H9 (cell line): Measurements from ENCODE around the gene ATF6. TPM values are rescaled to one million over a fixed set of nuclear protein-coding genes. Genes with fewer than 3 reads are reported as not detected.

Source experiments
- DNase-seq: peaks from one replicate; pipeline ENCODE4 v3.0.0-alpha.2; 2017
- H2AFZ ChIP-seq: one replicate; pipeline ENCODE4 v1.6.1; 2013; ENCODE audit warnings: mild to moderate bottlenecking, low read length, control low read depth, moderate library complexity
- H2AK5ac ChIP-seq: 2 replicates; pipeline ENCODE4 v1.6.1; 2013; ENCODE audit warnings: low read length, control low read depth, mixed read lengths; ENCODE audit not compliant: insufficient read length
- H2BK120ac ChIP-seq: one replicate; pipeline ENCODE4 v1.6.1; 2013; ENCODE audit warnings: low read depth, mild to moderate bottlenecking, low read length, control low read depth, inconsistent platforms; ENCODE audit not compliant: poor library complexity, severe bottlenecking
- H2BK12ac ChIP-seq: 2 replicates; pipeline ENCODE4 v1.6.1; 2013; ENCODE audit warnings: low read length, control low read depth, mixed read lengths, low read depth; ENCODE audit not compliant: insufficient read length
- H2BK15ac ChIP-seq: 2 replicates; pipeline ENCODE4 v1.6.1; 2013; ENCODE audit warnings: low read depth, low read length, control low read depth
- H2BK20ac ChIP-seq: one replicate; pipeline ENCODE4 v1.6.1; 2013; ENCODE audit warnings: low read depth, mild to moderate bottlenecking, low read length, control low read depth, inconsistent platforms; ENCODE audit not compliant: poor library complexity, severe bottlenecking
- H2BK5ac ChIP-seq: 2 replicates; pipeline ENCODE4 v1.6.1; 2013; ENCODE audit warnings: low read length, control low read depth, mixed read lengths; ENCODE audit not compliant: insufficient read length
- H3K14ac ChIP-seq: 2 replicates; pipeline ENCODE4 v1.6.1; 2013; ENCODE audit warnings: low read length, control low read depth; ENCODE audit not compliant: insufficient read depth
- H3K18ac ChIP-seq: 2 replicates; pipeline ENCODE4 v1.6.1; 2013; ENCODE audit warnings: low read depth, mild to moderate bottlenecking, mixed read lengths, low read length, control low read depth; ENCODE audit not compliant: insufficient read length
- H3K23ac ChIP-seq: 2 replicates; pipeline ENCODE4 v1.6.1; 2013; ENCODE audit warnings: low read length, control low read depth, mixed read lengths, low read depth; ENCODE audit not compliant: insufficient read length
- H3K23me2 ChIP-seq: 2 replicates; pipeline ENCODE4 v1.6.1; 2013; ENCODE audit warnings: low read depth, mild to moderate bottlenecking, mixed read lengths, low read length, control low read depth; ENCODE audit not compliant: insufficient read length, poor library complexity, severe bottlenecking
- H3K27ac ChIP-seq: 2 replicates; pipeline ENCODE4 v1.5.1; 2013; ENCODE audit warnings: low read length, control low read depth, mixed read lengths, low read depth; ENCODE audit not compliant: insufficient read length
- H3K27me3 ChIP-seq: 2 replicates; pipeline ENCODE4 v1.6.1; 2013; ENCODE audit warnings: low read length, control low read depth, inconsistent platforms; ENCODE audit not compliant: insufficient read depth
- H3K4ac ChIP-seq: 2 replicates; pipeline ENCODE4 v1.6.1; 2013; ENCODE audit warnings: low read depth, mild to moderate bottlenecking, control low read depth, inconsistent platforms, low read length, moderate library complexity
- H3K4me1 ChIP-seq: 2 replicates; pipeline ENCODE4 v1.6.1; 2013; ENCODE audit warnings: low read length, control low read depth, inconsistent platforms; ENCODE audit not compliant: insufficient read depth
- H3K4me2 ChIP-seq: 2 replicates; pipeline ENCODE4 v1.6.1; 2013; ENCODE audit warnings: low read length, control low read depth, mixed read lengths; ENCODE audit not compliant: insufficient read length, insufficient read depth
- H3K56ac ChIP-seq: 2 replicates; pipeline ENCODE4 v1.6.1; 2013; ENCODE audit warnings: low read depth, mild to moderate bottlenecking, mixed read lengths, low read length, control low read depth; ENCODE audit not compliant: insufficient read length
- H3K79me1 ChIP-seq: 2 replicates; pipeline ENCODE4 v1.6.1; 2013; ENCODE audit warnings: low read depth, mild to moderate bottlenecking, moderate library complexity, low read length, control low read depth, inconsistent platforms; ENCODE audit not compliant: insufficient read depth, poor library complexity, severe bottlenecking
- H3K79me2 ChIP-seq: 2 replicates; pipeline ENCODE4 v1.6.1; 2013; ENCODE audit warnings: low read length, control low read depth, inconsistent platforms; ENCODE audit not compliant: insufficient read depth
- H3K9ac ChIP-seq: 2 replicates; pipeline ENCODE4 v1.6.1; 2013; ENCODE audit warnings: low read length, control low read depth, mixed read lengths; ENCODE audit not compliant: insufficient read length; ENCODE audit errors: extremely low read depth
- H3K9me3 ChIP-seq: one replicate; pipeline ENCODE4 v1.6.1; 2013; ENCODE audit warnings: low read depth, low read length, inconsistent platforms; ENCODE audit not compliant: control insufficient read depth
- H3T11ph ChIP-seq: one replicate; pipeline ENCODE4 v1.6.1; 2013; ENCODE audit warnings: mild to moderate bottlenecking, low read length, control low read depth, inconsistent platforms
- H4K20me1 ChIP-seq: one replicate; pipeline ENCODE4 v1.6.1; 2013; ENCODE audit not compliant: control insufficient read depth, insufficient read length, insufficient read depth
- H4K5ac ChIP-seq: 2 replicates; pipeline ENCODE4 v1.6.1; 2013; ENCODE audit warnings: low read depth, mild to moderate bottlenecking, mixed read lengths, low read length, control low read depth; ENCODE audit not compliant: insufficient read length
- H4K8ac ChIP-seq: replicated peaks from 2 replicates; pipeline ENCODE4 v1.6.1; 2013; ENCODE audit warnings: low read length, control low read depth, mixed read lengths, low read depth; ENCODE audit not compliant: insufficient read length
- H4K91ac ChIP-seq: 2 replicates; pipeline ENCODE4 v1.6.1; 2013; ENCODE audit warnings: low read depth, mild to moderate bottlenecking, moderate library complexity, mixed read lengths, low read length, control low read depth; ENCODE audit not compliant: insufficient read length
- H3K27ac Mint-ChIP-seq, 3 experiments: 2 replicates in 2 of 3; 3 replicates in 1 of 3; pipeline ENCODE4 v1.8.0; 2020 to 2021; ENCODE audit warnings: mixed read lengths in 3 of 3, mild to moderate bottlenecking in 1 of 3, moderate library complexity in 1 of 3
- H3K27me3 Mint-ChIP-seq: 2 replicates; pipeline ENCODE4 v1.8.0; 2021; ENCODE audit warnings: low read depth, mild to moderate bottlenecking, moderate library complexity, mixed read lengths
- H3K36me3 Mint-ChIP-seq, 3 experiments: 2 replicates in 2 of 3; 3 replicates in 1 of 3; pipeline ENCODE4 v1.8.0; 2020 to 2021; ENCODE audit warnings: low read depth in 3 of 3, mixed read lengths in 3 of 3; ENCODE audit not compliant: insufficient read depth in 1 of 3
- H3K4me1 Mint-ChIP-seq, 2 experiments: 2 replicates each; pipeline ENCODE4 v1.8.0; 2020; ENCODE audit warnings: mixed read lengths in 2 of 2
- H3K4me3 Mint-ChIP-seq, 2 experiments: 2 replicates in 1 of 2; 3 replicates in 1 of 2; pipeline ENCODE4 v1.8.0; 2020 to 2021; ENCODE audit warnings: mild to moderate bottlenecking in 2 of 2, mixed read lengths in 2 of 2, moderate library complexity in 1 of 2
- H3K9me3 Mint-ChIP-seq, 2 experiments: 2 replicates in 1 of 2; 3 replicates in 1 of 2; pipeline ENCODE4 v1.8.0; 2020; ENCODE audit warnings: mild to moderate bottlenecking in 2 of 2, mixed read lengths in 2 of 2, moderate library complexity in 1 of 2
- CTCF ChIP-seq: fragments of 200-600 bp; sonication (generic); conservative IDR thresholded peaks from 3 replicates; pipeline ENCODE4 v1.8.0; 2021; ENCODE audit warnings: antibody characterized with exemption, mild to moderate bottlenecking
- WGBS: extraction: QIAGEN DNeasy Blood & Tissue Kit; methylation state at CpG from one replicate; pipeline ENCODE4 v1.1.7; 2013; ENCODE audit warnings: missing lambda C conversion rate, low lambda C conversion rate, mixed read lengths; ENCODE audit not compliant: insufficient read length; ENCODE audit errors: extremely low coverage; 5-methylcytosine and 5-hydroxymethylcytosine counted together
- total RNA-seq: library from RNA; stranded (reverse); gene quantifications from 2 replicates; pipeline ENCODE4 v1.2.1, GENCODE V29; 2021

ATF6 gene
- total RNA-seq, 1 experiment from 2014 or later, result 11.2 TPM

- no peak overlapping the region for H3K4me2 ChIP-seq
- H2BK120ac ChIP-seq, result no peak overlapping the region
- H2BK15ac ChIP-seq, result no peak overlapping the region
- H2BK20ac ChIP-seq, result no peak overlapping the region
- H4K91ac ChIP-seq, result no peak overlapping the region
- H2AK5ac ChIP-seq, result no peak overlapping the region
- H4K5ac ChIP-seq, result no peak overlapping the region
- no peak for DNase-seq
- no peak overlapping the region for H2BK12ac ChIP-seq
- no peak overlapping the region for H3K4ac ChIP-seq
- Mint-ChIP-seq H3K27me3 (no peaks in the 10 kb centered on the region), H3K9me3 (no peaks in the 10 kb centered on the region), H3K4me1 (peaks cover 0 to 4% of the 10 kb centered on the region in 2 experiments; a peak in 1 of 4 replicates), H3K36me3 (no peaks in the 10 kb centered on the region), H3K27ac (no peak overlapping the region), H3K4me3 (no peak overlapping the region)
- H3K27me3 ChIP-seq, result no peaks in the 10 kb centered on the region
- H4K8ac ChIP-seq, result no peak overlapping the region
- no peaks in the 10 kb centered on the region for H3K79me2 ChIP-seq
- TF ChIP-seq CTCF, result no peak
- H2BK5ac ChIP-seq, result no peak overlapping the region
- H3K23ac ChIP-seq, result no peak overlapping the region
- no peaks in the 10 kb centered on the region for H3K79me1 ChIP-seq
- no peaks in the 10 kb centered on the region for H4K20me1 ChIP-seq
- no peak overlapping the region for H3T11ph ChIP-seq
- no peaks in the 10 kb centered on the region for H3K23me2 ChIP-seq
- H3K9me3 ChIP-seq, result no peaks in the 10 kb centered on the region
- no peak overlapping the region for H3K14ac ChIP-seq
- no CpG with 5 or more reads among the region's 1 CpG for WGBS
- no peak overlapping the region for H3K27ac ChIP-seq
- no peak overlapping the region for H2AFZ ChIP-seq
- H3K56ac ChIP-seq, result no peak overlapping the region
- H3K4me1 ChIP-seq, result no peaks in the 10 kb centered on the region
- no peak overlapping the region for H3K9ac ChIP-seq
- H3K18ac ChIP-seq, result no peak overlapping the region
Measured at GRCh38 chr1:161915051-161915503, 149.0 kb downstream of the ATF6 start.
